ENCODE results near the gene LYRM2. TPM values are rescaled to one million over a fixed set of nuclear protein-coding genes. Genes with fewer than 3 reads are reported as not detected.

Gene LYRM2
- total and polyA plus RNA-seq, 2 of the 8 experiments (the other 6 are each of a cell fraction or from before 2014, with no cell fraction given), result 7.3 to 25.7 TPM

- Histone ChIP-seq H3K36me3 (ENCODE audit: control insufficient read depth in 2 of 4, insufficient read depth in 4 of 4, low read length in 3 of 4) (no peaks in the 10 kb centered on the region), H3K23ac (ENCODE audit: insufficient read length) (no peak overlapping the region), H3K4me1 (replicated peaks in 1 of 4; ENCODE audit: control insufficient read depth in 3 of 4, insufficient read depth in 4 of 4, low read length in 3 of 4) (no peaks in the 10 kb centered on the region), H3K27ac (ENCODE audit: low read depth, low read length) (no peak overlapping the region), H3K27me3 (replicated peaks in 1 of 4; ENCODE audit: control insufficient read depth in 3 of 4, extremely low read depth in 1 of 4, insufficient read depth in 3 of 4, low read length in 3 of 4) (0 out of 7 replicates have a peak, but pooled peaks cover 0 to 2% (median 0%) of the 10 kb centered on the region in 4 experiments), H3K9me3 (ENCODE audit: insufficient read depth in 2 of 2, low read depth in 1 of 2, low read length in 1 of 2) (no peaks in the 10 kb centered on the region), H4K5ac (ENCODE audit: insufficient read length, low read depth, low read length) (no peak overlapping the region), H3K18ac (ENCODE audit: extremely low read depth, low read length) (no peak overlapping the region), H2BK120ac (replicated peaks; ENCODE audit: low read depth, low read length) (no peak overlapping the region), H2AK5ac (ENCODE audit: low read depth, low read length) (no peak overlapping the region), H4K91ac (replicated peaks; ENCODE audit: insufficient read length, low read length) (no peak overlapping the region), H3K4me2 (ENCODE audit: insufficient read depth in 1 of 2, low read depth in 2 of 2, low read length in 2 of 2) (no peak overlapping the region), H2BK20ac (ENCODE audit: low read length) (no peak overlapping the region), H3K79me1 (ENCODE audit: low read depth, low read length) (no peaks in the 10 kb centered on the region), H3K9ac (replicated peaks in 1 of 4; ENCODE audit: extremely low read depth in 1 of 4, low read depth in 3 of 4, low read length in 3 of 4) (no peak overlapping the region), H2AFZ (ENCODE audit: low read length) (0 out of 2 replicates have a peak overlapping the region, but pooled peaks have one; percentile 61), H3K4ac (replicated peaks; ENCODE audit: insufficient read length, low read depth, low read length) (no peak overlapping the region), H3K79me2 (ENCODE audit: control insufficient read depth in 1 of 2, insufficient read depth in 2 of 2, low read length in 2 of 2) (no peaks in the 10 kb centered on the region), H3K56ac (replicated peaks; ENCODE audit: insufficient read length, low read depth, low read length) (no peak overlapping the region), H3K4me3 (ENCODE audit: extremely low read depth in 1 of 4, insufficient read depth in 2 of 4, low read depth in 3 of 4, low read length in 4 of 4) (no peak overlapping the region), H2BK15ac (ENCODE audit: low read length) (no peak overlapping the region), H4K8ac (ENCODE audit: extremely low read depth, insufficient read depth, low read length) (no peak overlapping the region), H3K14ac (ENCODE audit: insufficient read length) (no peak overlapping the region), H4K20me1 (replicated peaks in 1 of 2; ENCODE audit: control insufficient read depth in 1 of 2, insufficient read depth in 2 of 2, low read length in 2 of 2) (no peaks in the 10 kb centered on the region), H2BK5ac (ENCODE audit: low read depth, low read length) (no peak overlapping the region), H2BK12ac (ENCODE audit: low read depth, low read length) (no peak overlapping the region), H3K23me2 (ENCODE audit: low read depth, low read length) (no peaks in the 10 kb centered on the region)
- FAIRE-seq, result no peak
- POLR2A ChIA-PET (ENCODE audit: partially characterized antibody), result interaction anchor here (0.6 to 1.5 kb wide), 2 partner anchors 8 to 30 kb away, joined by 3 read pairs; no protein-coding TSS in a partner anchor
- WGBS, 2 experiments (ENCODE audit: extremely low coverage in 1 of 2, insufficient coverage in 1 of 2, insufficient read length in 1 of 2, insufficient replicate concordance in 2 of 2, low coverage in 1 of 2, low lambda C conversion rate in 2 of 2, missing lambda C conversion rate in 1 of 2), result 50% methylated on average over 3 of the region's 3 CpGs; no CpG with 5 or more reads in 1 of the 2 experiments
- no peak for DNase-seq (ENCODE audit: low read depth in 1 of 2, low spot score in 2 of 2)
- CTCF ChIA-PET (ENCODE audit: partially characterized antibody), result interaction anchor here (0.7 to 5.8 kb wide), 10 partner anchors 10 to 287 kb away, joined by 3 to 38 read pairs (median 4); partner anchors contain the start of gene ANKRD6
- TF ChIP-seq RFX5 (IDR thresholded peaks at IDR 0.05; ENCODE audit: borderline replicate concordance, low read depth, low read length) (no peak), RAD21 (IDR thresholded peaks at IDR 0.05 in 1 of 2, conservative IDR thresholded peaks at IDR 0.05 in 1 of 2; ENCODE audit: low read depth in 2 of 2, low read length in 2 of 2) (peak; percentile 46 to 49), MAFK (IDR thresholded peaks at IDR 0.05; ENCODE audit: low read depth, low read length) (no peak), CEBPB (IDR thresholded peaks at IDR 0.05; ENCODE audit: low read depth, low read length) (peak; percentile 96), SUZ12 (IDR thresholded peaks at IDR 0.05; ENCODE audit: low read length) (no peak), PHF8 (conservative IDR thresholded peaks at IDR 0.05; ENCODE audit: low read depth, low read length) (no peak), SIX5 (IDR thresholded peaks at IDR 0.05; ENCODE audit: low read depth, low read length) (no peak), CBX5 (IDR thresholded peaks at IDR 0.05; ENCODE audit: low read depth, low read length) (no peak), CBX8 (IDR thresholded peaks at IDR 0.05; ENCODE audit: borderline replicate concordance, low read depth, low read length) (no peak), SP1 (IDR thresholded peaks at IDR 0.05; ENCODE audit: low read depth, low read length) (peak; percentile 63)
- TF ChIP-seq, protein P1, sequence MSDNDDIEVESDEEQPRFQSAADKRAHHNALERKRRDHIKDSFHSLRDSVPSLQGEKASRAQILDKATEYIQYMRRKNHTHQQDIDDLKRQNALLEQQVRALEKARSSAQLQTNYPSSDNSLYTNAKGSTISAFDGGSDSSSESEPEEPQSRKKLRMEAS (IDR thresholded peaks at IDR 0.05), result no peak
Observed at GRCh38 chr6:89597988-89598387, 40.6 kb downstream of the LYRM2 start.
